Stimulated activated CD8-positive, alpha-beta memory T cell treated with anti-CD3 and anti-CD28 coated beads, Interleukin-4, amount 100 ng/mL, for 48 hours (primary cell): ENCODE results near the gene MSRB1.

Experiments used
- DNase-seq: peaks from one replicate; pipeline ENCODE4 v3.0.0-alpha.2; 2020

Gene MSRB1

GRCh38 chr16:1942810-1943726 lies at the start of gene MSRB1:
MSRB1 (minus strand) TSS chr16:1943199; CDS start chr16:1943156, 43 bp downstream.
- peak; percentile 100 for DNase-seq

GRCh38 chr16:1991948-1992703 lies 49.1 kb upstream of the MSRB1 start:
- peak; percentile 99 for DNase-seq

- DNase-seq, result peak; percentile 53
Observed at GRCh38 chr16:1991588-1991947, 48.6 kb upstream of the MSRB1 start.

- DNase-seq, result peak; percentile 69
Observed at GRCh38 chr16:1991135-1991551, 48.1 kb upstream of the MSRB1 start.

- peak; percentile 76 for DNase-seq
Observed at GRCh38 chr16:1990351-1991134, 47.5 kb upstream of the MSRB1 start.

GRCh38 chr16:1990101-1990350 lies 47.0 kb upstream of the MSRB1 start:
- no peak for DNase-seq

GRCh38 chr16:1989209-1990100 lies 46.5 kb upstream of the MSRB1 start, which contains the start of gene SYNGR3:
SYNGR3 (plus strand) TSS chr16:1989970; CDS start chr16:1990103, 133 bp downstream.
- DNase-seq, result no peak

- no peak for DNase-seq
Observed at GRCh38 chr16:1987198-1987597, 44.2 kb upstream of the MSRB1 start.

GRCh38 chr16:1985466-1986150 lies 42.6 kb upstream of the MSRB1 start:
- no peak for DNase-seq

- no peak for DNase-seq
Observed at GRCh38 chr16:1984347-1985225, 41.6 kb upstream of the MSRB1 start.

- peak; percentile 87 for DNase-seq
Observed at GRCh38 chr16:1983544-1984346, 40.7 kb upstream of the MSRB1 start, which contains the start of gene GFER. GFER (plus strand) TSS chr16:1984193; CDS start chr16:1984219, 26 bp downstream.

- DNase-seq, result no peak
Observed at GRCh38 chr16:1982991-1983543, 40.1 kb upstream of the MSRB1 start.

- no peak for DNase-seq
Observed at GRCh38 chr16:1982013-1982433, 39.0 kb upstream of the MSRB1 start.

GRCh38 chr16:1981398-1981836 lies 38.4 kb upstream of the MSRB1 start, which contains the start of gene NOXO1:
NOXO1 (minus strand) TSS chr16:1981469; CDS start chr16:1981179, 290 bp downstream.
- DNase-seq, result no peak

GRCh38 chr16:1980770-1981087 lies 37.7 kb upstream of the MSRB1 start:
- no peak for DNase-seq

- DNase-seq, result no peak
Observed at GRCh38 chr16:1980030-1980769, 37.2 kb upstream of the MSRB1 start.

- peak; percentile 45 for DNase-seq
Observed at GRCh38 chr16:1979271-1980029, 36.5 kb upstream of the MSRB1 start.
